Esophagus (tissue), 2 donors: Measurements from ENCODE around the gene INPP5B. TPM values are rescaled to one million over a fixed set of nuclear protein-coding genes. Genes with fewer than 3 reads are reported as not detected.
"Not testable (repeated sequence)": the region's sequence is repeated elsewhere in the genome, so short reads cannot be mapped to it uniquely, and the experiment has no call there.

Experiments
- H3K27ac ChIP-seq, 2 donors: one replicate each; pipeline ENCODE4 v1.5.1; 2013; ENCODE audit warnings: low read depth in 2 of 2, mild to moderate bottlenecking in 2 of 2, inconsistent platforms in 1 of 2, low read length in 1 of 2, moderate library complexity in 1 of 2
- H3K27me3 ChIP-seq, 2 donors: one replicate each; pipeline ENCODE4 v1.6.1; 2013; ENCODE audit warnings: low read length in 2 of 2, control low read depth in 1 of 2, mild to moderate bottlenecking in 1 of 2; ENCODE audit not compliant: insufficient read depth in 2 of 2, control insufficient read depth in 1 of 2
- H3K36me3 ChIP-seq, 2 donors: one replicate each; pipeline ENCODE4 v1.6.1; 2013; ENCODE audit warnings: low read length in 1 of 2; ENCODE audit not compliant: control insufficient read depth in 2 of 2, insufficient read depth in 2 of 2
- H3K4me1 ChIP-seq, 2 donors: one replicate each; pipeline ENCODE4 v1.6.1; 2013; ENCODE audit warnings: low read length in 1 of 2; ENCODE audit not compliant: control insufficient read depth in 2 of 2, insufficient read depth in 2 of 2
- H3K4me3 ChIP-seq, 2 donors: one replicate each; pipeline ENCODE4 v1.5.1; 2013; ENCODE audit warnings: low read length in 2 of 2, mild to moderate bottlenecking in 2 of 2, low read depth in 1 of 2, moderate library complexity in 1 of 2
- H3K9me3 ChIP-seq, 2 donors: one replicate each; pipeline ENCODE4 v1.6.1; 2013; ENCODE audit warnings: mild to moderate bottlenecking in 2 of 2, low read depth in 1 of 2, low read length in 1 of 2, moderate library complexity in 1 of 2; ENCODE audit not compliant: control insufficient read depth in 2 of 2, insufficient read depth in 1 of 2
- WGBS, 2 donors: extraction: QIAGEN DNeasy Blood & Tissue Kit; methylation state at CpG; one replicate each; pipeline ENCODE4 v1.1.7; 2013; 5-methylcytosine and 5-hydroxymethylcytosine counted together
- polyA plus RNA-seq, 2 donors: library from polyadenylated mRNA; stranded (reverse); fragments of 200-250 nt; gene quantifications; one replicate each; pipeline ENCODE4 v1.2.3, GENCODE V29; 2013
- donor health status: healthy with polysubstance abuse.
- donor health status: Bipolar disorder and iron deficiency.

INPP5B gene
- polyA plus RNA-seq, 2 donors, result 4.4 to 7.4 TPM

- 92 to 96% methylated on average over 6 of the region's 6 CpGs for WGBS, 2 donors
- H3K4me1 ChIP-seq, H3K36me3 ChIP-seq, H3K27me3 ChIP-seq, H3K27ac ChIP-seq, H3K9me3 ChIP-seq, H3K4me3 ChIP-seq: not testable (repeated sequence)
These were observed 42.9 kb downstream of the INPP5B start for GRCh38 chr1:37903921-37904320.

- Histone ChIP-seq H3K4me3 (no peak overlapping the region), H3K27me3 (no peaks in the 10 kb centered on the region), H3K27ac (no peak overlapping the region), H3K4me1 (no peaks in the 10 kb centered on the region), H3K36me3 (no peaks in the 10 kb centered on the region), H3K9me3 (no peaks in the 10 kb centered on the region)
- WGBS, 2 donors, result 88 to 93% methylated on average over 5 of the region's 5 CpGs
These were observed 43.9 kb downstream of the INPP5B start for GRCh38 chr1:37902983-37903382.

- Histone ChIP-seq H3K4me3 (no peak overlapping the region), H3K36me3 (no peaks in the 10 kb centered on the region), H3K27ac (no peak overlapping the region), H3K27me3 (no peaks in the 10 kb centered on the region), H3K4me1 (no peaks in the 10 kb centered on the region), H3K9me3 (no peaks in the 10 kb centered on the region)
- 91 to 94% methylated on average over 6 of the region's 6 CpGs for WGBS, 2 donors
These were observed 45.0 kb downstream of the INPP5B start for GRCh38 chr1:37901893-37902225.

- Histone ChIP-seq H3K36me3 (no peaks in the 10 kb centered on the region), H3K27ac (no peak overlapping the region)
- WGBS, 2 donors, result 82 to 85% methylated on average over 8 of the region's 8 CpGs
These were observed 45.5 kb downstream of the INPP5B start for GRCh38 chr1:37901191-37901892.

GRCh38 chr1:37897563-37897962 is 49.3 kb downstream of the INPP5B start:
- not testable (repeated sequence) for H3K9me3 ChIP-seq, H3K4me1 ChIP-seq, H3K4me3 ChIP-seq, H3K27me3 ChIP-seq, H3K27ac ChIP-seq, H3K36me3 ChIP-seq
- 95 to 96% methylated on average over 3 of the region's 3 CpGs for WGBS, 2 donors

More at GRCh38 chr1:37901191-37901892, 45.5 kb downstream of the INPP5B start:
- Histone ChIP-seq H3K9me3 (no peaks in the 10 kb centered on the region), H3K4me1 (no peaks in the 10 kb centered on the region), H3K27me3 (no peaks in the 10 kb centered on the region), H3K4me3 (no peak overlapping the region)

GRCh38 chr1:37893673-37894072 is 53.2 kb downstream of the INPP5B start:
- Histone ChIP-seq H3K36me3 (no peaks in the 10 kb centered on the region), H3K4me3 (no peak overlapping the region), H3K4me1 (no peaks in the 10 kb centered on the region), H3K9me3 (no peaks in the 10 kb centered on the region), H3K27ac (no peak overlapping the region), H3K27me3 (no peaks in the 10 kb centered on the region)
- 88% methylated on average over 2 of the region's 2 CpGs for WGBS, 2 donors

- H3K36me3 ChIP-seq, result no peaks in the 10 kb centered on the region
- no peaks in the 10 kb centered on the region for H3K4me1 ChIP-seq
- H3K27me3 ChIP-seq, result no peaks in the 10 kb centered on the region
- no peaks in the 10 kb centered on the region for H3K9me3 ChIP-seq
- H3K27ac ChIP-seq, result no peak overlapping the region
- no peak overlapping the region for H3K4me3 ChIP-seq
- WGBS, 2 donors, result 76 to 81% methylated on average over 5 of the region's 5 CpGs
These were observed 54.5 kb downstream of the INPP5B start for GRCh38 chr1:37892151-37893047.

GRCh38 chr1:37890378-37891014 is 56.4 kb downstream of the INPP5B start:
- Histone ChIP-seq H3K36me3 (peaks cover 7% of the 10 kb centered on the region in 2 donors), H3K9me3 (no peaks in the 10 kb centered on the region), H3K4me3 (no peak overlapping the region), H3K27ac (no peak overlapping the region), H3K27me3 (no peaks in the 10 kb centered on the region), H3K4me1 (no peaks in the 10 kb centered on the region)
- WGBS, 2 donors, result 24 to 30% methylated on average over 4 of the region's 4 CpGs

- no peaks in the 10 kb centered on the region for H3K9me3 ChIP-seq
- no peak overlapping the region for H3K27ac ChIP-seq
- H3K4me3 ChIP-seq, result no peak overlapping the region
- H3K27me3 ChIP-seq, result no peaks in the 10 kb centered on the region
- H3K36me3 ChIP-seq, result peaks cover 11 to 12% of the 10 kb centered on the region in 2 donors
- 83 to 94% methylated on average over 6 of the region's 6 CpGs for WGBS, 2 donors
- H3K4me1 ChIP-seq, result no peaks in the 10 kb centered on the region
These were observed 58.7 kb downstream of the INPP5B start for GRCh38 chr1:37888022-37888700.
